Fibroblast of lung (primary cell): Measurements from ENCODE around the gene OR5C1. TPM values are rescaled to one million over a fixed set of nuclear protein-coding genes. Genes with fewer than 3 reads are reported as not detected.
"Not testable (repeated sequence)": the region's sequence is repeated elsewhere in the genome, so short reads cannot be mapped to it uniquely, and the experiment has no call there.

Experiments used
- DNase-seq, 2 donors: peaks; one replicate each; pipeline versions ENCODE4 v3.0.0 to v3.0.0-alpha.2; 2010; ENCODE audit warnings: low read depth in 2 of 2
- H2AFZ ChIP-seq: 2 replicates; pipeline ENCODE4 v1.5.1; 2012; ENCODE audit warnings: low read length, control low read depth, inconsistent platforms
- H3K27ac ChIP-seq: 2 replicates; pipeline ENCODE4 v1.5.1; 2011; ENCODE audit warnings: low read length, control low read depth; ENCODE audit not compliant: insufficient read depth
- H3K27me3 ChIP-seq: 2 replicates; pipeline ENCODE4 v1.5.1; 2011; ENCODE audit warnings: mild to moderate bottlenecking, low read length; ENCODE audit not compliant: control insufficient read depth, insufficient read depth
- H3K36me3 ChIP-seq: 2 replicates; pipeline ENCODE4 v1.5.1; 2011; ENCODE audit warnings: low read length; ENCODE audit not compliant: control insufficient read depth, insufficient read depth
- H3K4me1 ChIP-seq: 2 replicates; pipeline ENCODE4 v1.5.1; 2011; ENCODE audit warnings: low read length; ENCODE audit not compliant: control insufficient read depth, insufficient read depth; ENCODE audit errors: extremely low read depth
- H3K4me2 ChIP-seq: 2 replicates; pipeline ENCODE4 v1.5.1; 2011; ENCODE audit warnings: low read length, control low read depth; ENCODE audit not compliant: insufficient read depth; ENCODE audit errors: extremely low read depth
- H3K4me3 ChIP-seq, 4 experiments: fragments of 200-600 bp in 1 of 4; sonication (generic) in 1 of 4; replicated peaks in 1 of 4; 2 replicates each; pipeline ENCODE4 v1.5.1; 2011 to 2016; ENCODE audit warnings: low read length in 4 of 4, low read depth in 3 of 4, mild to moderate bottlenecking in 3 of 4, control low read depth in 2 of 4, inconsistent platforms in 1 of 4, mixed read lengths in 1 of 4; ENCODE audit not compliant: insufficient read depth in 1 of 4; ENCODE audit errors: control extremely low read depth in 1 of 4
- H3K79me2 ChIP-seq: 2 replicates; pipeline ENCODE4 v1.5.1; 2012; ENCODE audit warnings: mild to moderate bottlenecking, low read length, inconsistent platforms; ENCODE audit not compliant: control insufficient read depth, insufficient read depth
- H3K9ac ChIP-seq: 2 replicates; pipeline ENCODE4 v1.5.1; 2011; ENCODE audit warnings: mild to moderate bottlenecking, low read length, control low read depth; ENCODE audit not compliant: insufficient read depth
- H3K9me3 ChIP-seq: 2 replicates; pipeline ENCODE4 v1.5.1; 2012; ENCODE audit warnings: low read depth, low read length; ENCODE audit not compliant: control insufficient read depth, insufficient read depth
- H4K20me1 ChIP-seq: 2 replicates; pipeline ENCODE4 v1.5.1; 2011; ENCODE audit warnings: low read length; ENCODE audit not compliant: control insufficient read depth, insufficient read depth; ENCODE audit errors: extremely low read depth
- CTCF ChIP-seq, 2 donors: IDR thresholded peaks in 1 of 2; conservative IDR thresholded peaks in 1 of 2; 1 replicate in 1 of 2; 2 replicates in 1 of 2; pipeline ENCODE4 v1.5.1; 2011 to 2012; ENCODE audit warnings: low read length in 2 of 2, control low read depth in 1 of 2, inconsistent platforms in 1 of 2, low read depth in 1 of 2, mild to moderate bottlenecking in 1 of 2
- EZH2 ChIP-seq: IDR thresholded peaks from 2 replicates; pipeline ENCODE4 v1.5.1; 2012; ENCODE audit warnings: low read length, control low read depth, mild to moderate bottlenecking; ENCODE audit errors: missing control alignments
- polyA plus RNA-seq, 2 donors: library from polyadenylated mRNA; depleted of rRNA in 1 of 2; stranded (reverse) in 1 of 2; unstranded in 1 of 2; fragments of >200 nt; gene quantifications; 2 replicates each; pipeline ENCODE4 v1.2.1, GENCODE V29; 2011 to 2012; ENCODE audit warnings: missing spikeins in 1 of 2
- total RNA-seq: library from RNA; depleted of rRNA; stranded (reverse); fragments of >200 nt; gene quantifications from 2 replicates; pipeline ENCODE4 v1.2.1, GENCODE V29; 2014

The OR5C1 gene
- total and polyA plus RNA-seq, 2 donors (not counting 1 experiment from before 2014, with no cell fraction given) = not detected

GRCh38 chr9:122808141-122808540 is 19.4 kb downstream of the OR5C1 start:
- Histone ChIP-seq H3K27me3 (no peaks in the 10 kb centered on the region), H3K4me2 (no peak overlapping the region), H3K9ac (no peak overlapping the region), H3K79me2 (no peaks in the 10 kb centered on the region), H3K9me3 (no peaks in the 10 kb centered on the region), H3K27ac (no peak overlapping the region), H3K4me3 (no peak overlapping the region), H3K4me1 (no peaks in the 10 kb centered on the region), H3K36me3 (no peaks in the 10 kb centered on the region), H4K20me1 (no peaks in the 10 kb centered on the region), H2AFZ (no peak overlapping the region)
- no peak for DNase-seq
- TF ChIP-seq CTCF (conservative IDR thresholded peaks at IDR 0.05 in 1 of 2, IDR thresholded peaks at IDR 0.05 in 1 of 2; ENCODE audit: low read depth in 1 of 2, low read length in 2 of 2) (no peak), EZH2 (no peak)

- H3K27ac ChIP-seq, H3K4me1 ChIP-seq, H3K36me3 ChIP-seq, H3K79me2 ChIP-seq, H3K4me3 ChIP-seq, H2AFZ ChIP-seq, H3K9me3 ChIP-seq, H4K20me1 ChIP-seq, H3K27me3 ChIP-seq, H3K9ac ChIP-seq, DNase-seq, H3K4me2 ChIP-seq: not testable (repeated sequence)
Measured at GRCh38 chr9:122809261-122809660, 20.5 kb downstream of the OR5C1 start.

- no peaks in the 10 kb centered on the region for H3K4me1 ChIP-seq
- no peak overlapping the region for H3K4me3 ChIP-seq
- DNase-seq = peak; percentile 51 to 77
Measured at GRCh38 chr9:122810306-122810946, 21.7 kb downstream of the OR5C1 start.

More at GRCh38 chr9:122810306-122810946, 21.7 kb downstream of the OR5C1 start:
- no peak overlapping the region for H3K27ac ChIP-seq
- H3K36me3 ChIP-seq = no peaks in the 10 kb centered on the region
- H3K9me3 ChIP-seq = no peaks in the 10 kb centered on the region
- H3K9ac ChIP-seq = no peak overlapping the region
- no peak overlapping the region for H2AFZ ChIP-seq
- H3K79me2 ChIP-seq = no peaks in the 10 kb centered on the region
- no peak overlapping the region for H3K4me2 ChIP-seq
- H4K20me1 ChIP-seq = no peaks in the 10 kb centered on the region
- TF ChIP-seq EZH2 = no peak
- TF ChIP-seq CTCF (conservative IDR thresholded peaks at IDR 0.05 in 1 of 2, IDR thresholded peaks at IDR 0.05 in 1 of 2; ENCODE audit: low read depth in 1 of 2, low read length in 2 of 2) = peak; percentile 67 to 78
- H3K27me3 ChIP-seq = no peaks in the 10 kb centered on the region
